Stimulated activated CD4-positive, alpha-beta T cell treated with anti-CD3 and anti-CD28 coated beads, Interleukin-4, amount 100 ng/mL, for 1 hour (primary cell): ENCODE results near the gene DHX57.
"Not testable (repeated sequence)": the region's sequence is repeated elsewhere in the genome, so short reads cannot be mapped to it uniquely, and the experiment has no call there.

Source experiments
- DNase-seq: peaks from one replicate; pipeline ENCODE4 v3.0.0-alpha.2; 2020

DHX57 gene

DNA sequence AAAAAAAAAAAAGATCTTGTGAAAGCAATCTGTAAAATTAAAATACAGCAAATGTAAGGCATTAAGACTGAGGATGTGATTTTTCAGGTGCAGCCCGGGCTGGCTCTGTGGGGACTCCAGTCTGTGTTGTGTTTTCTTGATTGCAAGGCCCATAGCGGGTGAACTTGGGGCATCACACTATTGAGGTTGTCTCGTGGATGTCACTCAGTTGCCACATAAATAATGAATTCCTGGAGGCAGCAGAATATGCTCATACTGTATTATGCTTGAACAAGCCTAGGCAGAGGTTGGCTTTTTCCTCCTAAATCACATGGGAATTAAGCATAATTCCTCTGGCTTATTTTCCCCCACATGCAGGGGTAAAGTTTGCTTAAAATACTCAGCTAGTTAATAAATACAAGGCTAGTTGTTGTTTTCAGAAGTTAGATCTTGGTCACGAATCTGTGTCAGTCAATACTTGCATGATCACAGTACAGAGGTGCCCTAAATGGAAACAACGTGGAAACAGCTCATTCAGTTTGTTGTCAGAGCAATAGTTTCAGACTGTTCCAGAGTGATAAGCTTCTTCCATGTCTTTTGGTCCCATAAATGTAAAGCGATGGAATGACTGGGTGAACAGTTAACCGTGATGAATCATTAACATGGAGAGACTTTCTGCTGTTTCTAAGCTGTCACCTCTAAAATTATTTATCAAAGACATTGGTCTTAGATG, 81.3 kb downstream of the DHX57 start:
- DNase-seq: no peak

DNA sequence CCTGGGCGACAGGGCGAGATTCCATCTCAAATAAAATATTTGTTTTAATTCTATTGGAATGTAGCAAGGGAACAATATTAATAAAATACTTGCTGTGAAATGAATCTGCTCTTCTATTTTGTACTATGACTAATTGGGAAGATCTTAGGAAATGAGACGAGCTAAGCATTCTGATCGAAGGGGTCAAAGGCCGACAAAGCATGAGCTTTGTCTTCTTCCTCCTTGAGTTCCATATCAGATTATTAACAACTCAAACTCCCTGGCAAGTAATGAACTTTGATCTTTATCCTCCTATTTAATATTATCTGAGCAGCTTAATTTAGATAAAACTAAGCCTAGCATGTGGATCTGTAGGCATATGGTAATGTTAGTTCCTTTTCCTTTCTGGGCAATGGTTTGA, 82.2 kb downstream of the DHX57 start:
- no peak for DNase-seq

DNA sequence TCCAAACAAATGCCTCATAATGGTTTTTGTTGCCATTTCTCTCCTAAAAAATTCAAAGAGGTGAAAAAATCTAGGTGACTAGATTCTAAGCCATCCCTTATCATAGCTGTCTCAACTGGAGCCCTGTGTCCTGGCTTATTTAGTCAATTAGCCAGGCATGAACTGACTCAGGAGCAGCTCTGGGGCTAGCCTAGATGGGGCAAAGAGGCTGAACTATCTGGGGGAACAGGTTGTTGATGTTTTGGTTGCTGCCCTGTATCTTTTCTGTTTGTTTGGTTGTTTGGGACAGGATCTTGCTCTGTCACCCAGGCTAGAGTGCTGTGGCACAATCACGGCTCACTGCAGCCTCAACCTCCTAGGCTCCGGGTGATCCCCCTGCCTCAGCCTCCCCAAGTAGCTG, 83.0 kb downstream of the DHX57 start:
- DNase-seq: no peak

GRCh38 chr2:38792321-38792720, 83.4 kb downstream of the DHX57 start:
- not testable (repeated sequence) for DNase-seq

DNA sequence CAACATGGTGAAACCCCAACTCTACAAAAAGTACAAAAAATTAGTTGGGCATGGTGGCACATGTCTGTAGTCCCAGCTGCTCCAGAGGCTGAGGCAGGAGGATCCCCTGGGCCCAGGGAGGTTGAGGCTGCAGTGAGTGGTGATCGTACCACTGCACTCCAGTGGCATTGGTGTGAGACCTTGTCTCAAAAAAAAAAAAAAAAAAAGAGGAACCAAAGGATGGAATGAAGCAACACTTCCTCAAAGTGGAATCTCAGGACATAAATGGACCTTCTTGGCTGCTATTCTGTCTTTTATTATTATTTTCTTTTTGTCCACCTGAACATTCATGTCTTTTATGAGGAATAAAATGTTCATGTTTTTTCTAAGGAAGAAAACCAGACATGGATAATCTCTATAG, 84.0 kb downstream of the DHX57 start:
- no peak for DNase-seq

DNA sequence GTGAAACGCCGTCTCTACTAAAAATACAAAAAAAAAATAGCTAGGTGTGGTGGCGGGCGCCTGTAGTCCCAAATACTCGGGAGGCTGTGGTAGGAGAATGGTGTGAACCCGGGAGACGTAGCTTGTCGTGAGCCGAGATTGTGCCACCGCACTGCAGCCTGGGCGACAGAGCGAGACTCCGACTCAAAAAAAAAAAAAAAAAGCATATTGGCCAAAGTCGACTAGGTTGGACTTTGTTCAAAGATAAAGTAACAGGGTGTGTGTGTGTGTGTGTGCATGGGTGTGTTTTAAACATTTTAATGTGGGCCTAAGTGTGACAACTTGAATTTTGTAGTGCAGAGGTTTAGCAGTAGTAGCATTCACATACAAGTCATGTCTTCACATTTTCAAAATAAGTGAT, 86.0 kb downstream of the DHX57 start:
- no peak for DNase-seq

DNA sequence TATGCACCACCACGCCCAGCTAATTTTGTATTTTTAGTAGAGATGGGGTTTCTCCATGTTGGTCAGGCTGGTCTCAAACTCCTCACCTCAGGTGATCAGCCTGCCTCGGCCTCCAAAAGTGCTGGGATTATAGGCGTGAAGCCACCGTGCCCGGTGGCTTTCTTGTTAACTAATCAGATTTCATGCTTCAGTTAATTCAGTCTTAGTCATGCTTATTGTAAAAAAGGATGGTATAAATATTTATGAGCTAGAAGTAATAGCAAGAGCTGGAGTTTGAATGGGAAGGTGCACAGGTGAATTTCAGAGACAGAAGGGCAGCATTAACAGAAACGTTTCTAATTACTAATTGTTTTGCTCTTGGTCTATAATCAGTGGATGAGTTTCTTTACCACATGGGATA, 87.4 kb downstream of the DHX57 start:
- no peak for DNase-seq

- DNase-seq: no peak
These were observed 92.1 kb downstream of the DHX57 start for GRCh38 chr2:38783586-38783985.

GRCh38 chr2:38778687-38779082, 97.0 kb downstream of the DHX57 start:
- DNase-seq: no peak

- DNase-seq: no peak
These were observed 99.2 kb downstream of the DHX57 start for GRCh38 chr2:38776531-38776930.

GRCh38 chr2:38775921-38776225, 99.9 kb downstream of the DHX57 start:
- DNase-seq: no peak

DNA sequence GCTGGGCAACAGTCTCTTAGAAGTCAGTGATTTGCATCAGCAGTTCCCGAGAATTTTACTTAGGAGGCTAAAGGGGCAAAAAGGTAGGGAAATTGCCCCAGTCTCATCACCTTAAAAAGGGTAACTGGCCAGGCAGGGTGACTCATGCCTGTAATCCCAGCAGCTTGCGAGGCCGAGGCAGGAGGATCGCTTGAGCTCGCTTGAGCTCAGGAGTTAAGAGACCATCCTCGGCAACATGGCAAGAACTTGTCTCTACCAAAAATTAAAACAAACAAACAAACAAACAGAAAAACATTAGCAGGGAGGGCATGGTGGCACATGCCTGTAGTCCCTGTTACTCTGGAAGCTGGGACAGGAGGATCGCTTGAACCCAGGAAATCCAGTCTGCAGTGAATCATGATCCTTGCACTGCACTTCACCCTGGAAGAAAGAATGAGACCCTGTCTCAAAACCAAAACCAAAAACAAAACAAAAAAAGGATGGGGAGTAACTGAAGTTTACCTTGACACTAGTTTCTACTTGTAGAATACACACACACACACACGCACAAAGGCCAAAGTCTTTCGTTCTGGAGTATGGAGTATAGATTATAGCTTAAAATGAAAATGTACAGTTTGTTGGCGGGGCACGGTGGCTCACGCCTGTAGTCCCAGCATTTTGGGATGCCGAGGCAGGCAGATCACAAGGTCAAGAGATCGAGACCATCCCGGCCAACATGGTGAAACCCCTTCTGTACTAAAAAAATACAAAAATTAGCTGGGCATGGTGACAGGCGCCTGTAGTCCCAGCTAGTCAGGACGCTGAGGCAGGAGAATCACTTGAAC, 100.4 kb downstream of the DHX57 start:
- no peak for DNase-seq

GRCh38 chr2:38771632-38772031, 104.1 kb downstream of the DHX57 start:
- DNase-seq: no peak

- DNase-seq: no peak
These were observed 110.2 kb downstream of the DHX57 start for GRCh38 chr2:38765551-38765950.

DNA sequence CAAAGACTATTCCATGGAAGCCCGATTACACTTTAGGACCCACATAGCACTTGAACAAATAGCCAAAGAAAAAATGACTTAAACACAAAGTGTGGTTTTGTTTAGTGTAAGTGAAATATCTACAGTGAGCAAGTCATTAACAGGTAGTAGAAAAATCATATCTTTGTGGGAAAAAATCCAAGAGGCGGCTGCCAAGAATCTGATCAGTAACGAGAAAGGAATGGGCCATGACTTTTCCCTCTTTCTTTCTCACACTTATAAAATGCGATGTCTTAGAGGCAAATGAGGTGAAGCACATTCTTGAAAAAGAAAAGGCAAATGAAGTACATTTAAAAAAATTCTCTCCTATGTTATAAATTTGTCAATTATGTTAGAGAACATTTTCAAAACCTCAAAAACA, 110.6 kb downstream of the DHX57 start:
- DNase-seq: no peak

GRCh38 chr2:38763728-38764127, 112.0 kb downstream of the DHX57 start:
- DNase-seq: no peak

- no peak for DNase-seq
These were observed 112.5 kb downstream of the DHX57 start for GRCh38 chr2:38763228-38763627.

- DNase-seq: not testable (repeated sequence)
These were observed 119.8 kb downstream of the DHX57 start for GRCh38 chr2:38755891-38756290.

DNA sequence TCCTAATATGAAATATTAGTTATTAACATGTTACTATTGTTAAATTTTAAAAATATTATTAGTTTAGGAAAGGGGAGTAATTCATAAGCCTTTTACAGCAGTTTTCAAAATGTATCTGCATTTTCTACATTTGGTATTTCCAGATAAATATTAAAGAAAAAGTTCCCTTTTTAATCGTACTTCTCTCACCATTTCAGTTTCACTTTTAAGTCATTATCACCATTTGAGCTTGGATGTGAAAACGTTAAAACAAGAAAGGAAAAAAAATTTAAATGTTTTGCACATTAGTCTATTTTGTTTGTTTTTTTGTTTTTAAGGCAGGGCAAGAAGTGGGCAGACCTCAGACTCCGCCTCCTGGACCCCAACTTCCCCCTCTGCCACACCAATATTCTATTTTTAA, 121.2 kb downstream of the DHX57 start:
- DNase-seq: no peak

GRCh38 chr2:38754049-38754448, 121.7 kb downstream of the DHX57 start:
- no peak for DNase-seq

DNA sequence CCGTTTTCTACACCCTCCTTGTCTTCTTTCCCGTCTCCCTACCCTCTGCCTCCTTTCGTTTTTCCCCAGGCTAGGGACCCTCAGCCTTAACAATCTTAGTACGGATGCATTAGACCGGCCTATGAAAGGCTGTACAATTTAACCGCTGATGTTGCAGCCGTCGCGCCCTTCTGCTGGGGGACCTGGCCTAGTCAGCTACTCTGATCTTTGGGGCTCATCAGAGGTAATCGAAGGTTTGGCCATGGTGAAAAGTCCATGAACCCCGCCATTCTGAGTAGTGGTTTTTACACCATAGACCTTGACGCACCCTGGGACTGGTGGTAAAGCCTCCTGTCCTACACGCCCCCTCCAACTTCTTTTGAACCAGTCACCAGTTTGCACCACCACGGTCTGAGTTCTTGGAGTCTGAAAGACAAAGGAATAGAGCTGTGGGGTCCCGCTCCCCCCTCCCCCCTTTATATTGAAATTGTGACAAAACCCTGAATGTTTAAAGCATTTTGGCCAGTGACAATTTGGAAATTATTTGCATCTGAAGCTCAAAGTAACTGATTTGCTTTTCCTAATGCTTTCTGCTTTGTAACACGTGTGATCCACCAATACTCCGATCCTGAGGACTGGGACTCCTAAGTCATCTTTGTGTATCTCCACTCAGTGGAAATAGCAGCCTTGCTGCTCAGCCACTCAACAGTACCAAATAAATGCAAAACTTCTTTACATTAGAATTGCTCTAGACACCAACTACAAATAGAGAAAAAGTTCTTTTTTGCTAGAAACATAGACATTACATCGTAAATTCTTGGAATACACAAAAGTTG, 123.9 kb downstream of the DHX57 start:
- DNase-seq: no peak

GRCh38 chr2:38750891-38751595, 124.7 kb downstream of the DHX57 start, which contains the start of gene SRSF7:
Gene SRSF7 (minus strand): TSS chr2:38751361. CDS start chr2:38751256, 105 bp downstream.
- DNase-seq: peak; percentile 96
